ENCODE data around the gene C1orf232.

Gene C1orf232

GRCh38 chr1:26122988-26123973 lies 45.5 kb downstream of the C1orf232 start:
- no peak for DNase-seq

- DNase-seq: no peak
These were observed 46.6 kb downstream of the C1orf232 start for GRCh38 chr1:26121854-26122773.

GRCh38 chr1:26119892-26120608 lies 48.7 kb downstream of the C1orf232 start:
- DNase-seq: no peak

GRCh38 chr1:26114165-26114927 lies 54.4 kb downstream of the C1orf232 start:
- no peak for DNase-seq

Data from midbrain (tissue), 1 donor.